Mesendoderm (in vitro differentiated cells): ENCODE data around the gene CD160.
A peak's percentile ranks its signal among the peaks of the same experiment; 100 is the strongest.

Source experiments
- DNase-seq: peaks from one replicate; pipeline ENCODE4 v3.0.0; 2013
- H2AK5ac ChIP-seq: 2 replicates; pipeline ENCODE4 v1.6.1; 2013; ENCODE audit warnings: low read length, inconsistent platforms
- H2BK120ac ChIP-seq: 2 replicates; pipeline ENCODE4 v1.6.1; 2013; ENCODE audit warnings: low read depth, mild to moderate bottlenecking, low read length, moderate library complexity, mixed read lengths
- H2BK15ac ChIP-seq: replicated peaks from 2 replicates; pipeline ENCODE4 v1.6.1; 2013; ENCODE audit warnings: low read depth, mild to moderate bottlenecking, moderate library complexity
- H2BK5ac ChIP-seq: 2 replicates; pipeline ENCODE4 v1.6.1; 2013; ENCODE audit warnings: low read length, inconsistent platforms
- H3K18ac ChIP-seq: 2 replicates; pipeline ENCODE4 v1.6.1; 2013; ENCODE audit warnings: mild to moderate bottlenecking, low read length, mixed read lengths
- H3K23ac ChIP-seq: one replicate; pipeline ENCODE4 v1.6.1; 2013; ENCODE audit warnings: low read length
- H3K27ac ChIP-seq: 2 replicates; pipeline ENCODE4 v1.5.1; 2013; ENCODE audit warnings: low read depth, mild to moderate bottlenecking, inconsistent platforms, low read length, moderate library complexity
- H3K27me3 ChIP-seq: 2 replicates; pipeline ENCODE4 v1.6.1; 2013; ENCODE audit warnings: low read length, control low read depth, mild to moderate bottlenecking, inconsistent platforms; ENCODE audit not compliant: insufficient read depth, poor library complexity
- H3K36me3 ChIP-seq: 2 replicates; pipeline ENCODE4 v1.6.1; 2013; ENCODE audit warnings: low read length, inconsistent platforms; ENCODE audit not compliant: control insufficient read depth, insufficient read depth
- H3K4ac ChIP-seq: one replicate; pipeline ENCODE4 v1.6.1; 2013; ENCODE audit warnings: low read depth, mild to moderate bottlenecking, low read length, moderate library complexity
- H3K4me1 ChIP-seq: 2 replicates; pipeline ENCODE4 v1.6.1; 2013; ENCODE audit warnings: low read depth, low read length, inconsistent platforms; ENCODE audit not compliant: control insufficient read depth
- H3K4me2 ChIP-seq: 2 replicates; pipeline ENCODE4 v1.6.1; 2013; ENCODE audit warnings: low read length
- H3K4me3 ChIP-seq: 2 replicates; pipeline ENCODE4 v1.5.1; 2013; ENCODE audit warnings: mild to moderate bottlenecking, low read length
- H3K56ac ChIP-seq: one replicate; pipeline ENCODE4 v1.6.1; 2013; ENCODE audit warnings: low read length
- H3K79me1 ChIP-seq: 2 replicates; pipeline ENCODE4 v1.6.1; 2013; ENCODE audit warnings: low read length, inconsistent platforms
- H3K79me2 ChIP-seq: 2 replicates; pipeline ENCODE4 v1.6.1; 2013; ENCODE audit warnings: mild to moderate bottlenecking, low read length; ENCODE audit not compliant: control insufficient read depth, insufficient read depth
- H3K9ac ChIP-seq: 2 replicates; pipeline ENCODE4 v1.6.1; 2013; ENCODE audit warnings: low read length, inconsistent platforms
- H4K5ac ChIP-seq: one replicate; pipeline ENCODE4 v1.6.1; 2013; ENCODE audit warnings: low read length
- H4K8ac ChIP-seq: one replicate; pipeline ENCODE4 v1.6.1; 2013; ENCODE audit warnings: low read depth, mild to moderate bottlenecking, control low read depth, low read length, moderate library complexity
- WGBS: extraction: QIAGEN DNeasy Blood & Tissue Kit; methylation state at CpG from one replicate; pipeline ENCODE4 v1.1.7; 2013; ENCODE audit warnings: low lambda C conversion rate, missing lambda C conversion rate; ENCODE audit not compliant: insufficient coverage; ENCODE audit errors: extremely low coverage; 5-methylcytosine and 5-hydroxymethylcytosine counted together

Gene CD160

DNA sequence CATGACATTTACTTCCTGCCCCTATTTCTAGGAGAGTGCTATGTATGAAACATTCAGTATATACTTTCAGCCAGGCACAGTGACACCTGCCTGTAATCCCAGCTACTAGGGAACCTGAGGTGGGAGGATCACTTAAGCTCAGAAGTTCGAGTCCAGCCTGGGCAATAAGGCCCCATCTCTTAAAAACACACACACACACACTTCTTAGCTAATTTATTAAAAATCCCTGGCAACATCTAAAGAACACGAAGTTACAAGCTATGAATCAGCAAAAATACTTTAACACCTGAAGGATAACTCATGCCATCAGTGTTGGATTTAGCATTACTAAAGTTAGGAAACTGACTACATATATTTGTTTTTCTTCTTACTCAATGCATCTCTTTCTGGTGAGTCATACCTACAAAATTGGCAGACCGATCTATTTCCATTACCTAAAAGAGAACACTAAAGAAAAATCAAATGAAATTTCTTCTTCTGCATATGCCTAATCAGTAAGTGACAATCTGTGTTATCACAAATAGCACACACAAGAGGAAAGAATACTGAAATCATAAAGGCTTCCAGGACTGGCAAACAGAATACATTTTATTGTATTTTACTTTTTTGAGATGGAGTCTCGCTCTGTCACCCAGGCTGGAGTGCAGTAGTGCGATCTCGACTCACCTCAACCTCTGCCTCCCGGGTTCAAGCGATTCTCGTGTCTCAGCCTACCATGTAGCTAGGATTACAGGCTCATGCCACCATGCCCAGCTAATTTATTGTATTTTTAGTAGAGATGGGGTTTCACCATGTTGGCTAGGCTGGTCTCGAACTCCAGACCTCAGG, 63.2 kb downstream of the CD160 start:
- Histone ChIP-seq H3K4me1 (peaks cover 5% of the 10 kb centered on the region), H4K5ac (no peak overlapping the region), H3K27ac (no peak overlapping the region), H3K4me2 (no peak overlapping the region), H3K27me3 (no peaks in the 10 kb centered on the region), H2BK5ac (no peak overlapping the region), H3K4me3 (no peak overlapping the region), H3K56ac (no peak overlapping the region), H3K4ac (no peak overlapping the region), H3K79me1 (no peaks in the 10 kb centered on the region), H2AK5ac (no peak overlapping the region), H3K36me3 (no peaks in the 10 kb centered on the region), H3K23ac (no peak overlapping the region), H2BK120ac (no peak overlapping the region), H3K9ac (no peak overlapping the region), H4K8ac (no peak overlapping the region), H3K18ac (no peak overlapping the region), H2BK15ac (no peak overlapping the region), H3K79me2 (no peaks in the 10 kb centered on the region)
- no peak for DNase-seq
- no CpG with 5 or more reads among the region's 10 CpGs for WGBS

DNA sequence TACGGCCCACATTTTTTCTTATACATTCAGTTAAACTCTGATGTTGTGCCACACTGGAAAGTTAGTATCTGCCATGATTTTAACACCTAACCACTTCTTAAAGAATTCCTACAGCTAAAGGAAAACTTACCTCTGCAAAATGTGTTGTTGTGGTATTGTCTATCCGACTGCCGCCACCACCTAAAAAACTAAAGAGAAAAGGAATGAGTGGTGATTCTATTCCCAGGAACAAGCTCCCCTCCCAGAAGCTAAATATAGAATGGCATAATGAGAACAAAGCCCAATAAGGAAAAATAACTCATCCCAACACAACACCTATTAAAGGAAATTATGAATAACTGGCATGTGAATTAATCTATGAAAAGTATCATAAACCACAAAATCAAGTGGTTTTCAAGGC, 65.1 kb downstream of the CD160 start:
- Histone ChIP-seq H4K5ac (no peak overlapping the region), H3K36me3 (no peaks in the 10 kb centered on the region), H3K23ac (no peak overlapping the region), H2AK5ac (no peak overlapping the region), H3K18ac (no peak overlapping the region), H3K4me3 (no peak overlapping the region), H3K56ac (no peak overlapping the region), H3K27me3 (no peaks in the 10 kb centered on the region), H3K79me1 (no peaks in the 10 kb centered on the region), H3K4me2 (no peak overlapping the region), H3K27ac (no peak overlapping the region), H3K4me1 (peaks cover 5% of the 10 kb centered on the region), H3K4ac (no peak overlapping the region), H4K8ac (no peak overlapping the region), H2BK15ac (no peak overlapping the region), H3K9ac (no peak overlapping the region), H2BK120ac (no peak overlapping the region), H3K79me2 (no peaks in the 10 kb centered on the region), H2BK5ac (no peak overlapping the region)
- WGBS = no CpG with 5 or more reads among the region's 3 CpGs
- DNase-seq = no peak

DNA sequence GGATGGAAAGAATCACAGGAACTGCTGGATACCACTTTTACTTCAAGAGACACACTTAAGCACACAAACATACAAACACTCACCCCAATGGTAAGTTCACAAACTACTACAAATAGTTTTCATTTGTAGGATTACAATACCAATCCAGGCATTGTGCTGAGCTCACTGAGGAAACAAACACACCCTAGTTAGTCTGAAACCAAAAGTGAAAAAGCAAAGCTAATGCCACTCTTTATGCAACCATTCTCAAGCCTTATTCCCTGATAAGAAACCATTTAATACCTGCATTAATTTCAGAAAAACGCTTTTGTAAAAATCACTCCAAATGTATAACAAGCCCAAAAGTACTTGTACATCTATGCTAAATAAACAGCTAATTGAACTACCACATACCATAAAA, 66.2 kb downstream of the CD160 start:
- no peaks in the 10 kb centered on the region for H3K27me3 ChIP-seq
- H3K18ac ChIP-seq = no peak overlapping the region
- H3K23ac ChIP-seq = no peak overlapping the region
- H3K79me2 ChIP-seq = no peaks in the 10 kb centered on the region
- H3K79me1 ChIP-seq = no peaks in the 10 kb centered on the region
- no peak overlapping the region for H2BK5ac ChIP-seq
- peaks cover 5% of the 10 kb centered on the region for H3K4me1 ChIP-seq
- no peak overlapping the region for H3K4ac ChIP-seq
- H2BK15ac ChIP-seq = no peak overlapping the region
- H3K56ac ChIP-seq = no peak overlapping the region
- peak overlapping the region; percentile 47 for H3K27ac ChIP-seq
- H2AK5ac ChIP-seq = no peak overlapping the region
- H4K8ac ChIP-seq = no peak overlapping the region
- DNase-seq = no peak
- H3K4me3 ChIP-seq = no peak overlapping the region
- no CpG with 5 or more reads among the region's 1 CpG for WGBS
- H2BK120ac ChIP-seq = no peak overlapping the region
- H3K4me2 ChIP-seq = no peak overlapping the region
- H4K5ac ChIP-seq = no peak overlapping the region
- H3K9ac ChIP-seq = no peak overlapping the region
- no peaks in the 10 kb centered on the region for H3K36me3 ChIP-seq

DNA sequence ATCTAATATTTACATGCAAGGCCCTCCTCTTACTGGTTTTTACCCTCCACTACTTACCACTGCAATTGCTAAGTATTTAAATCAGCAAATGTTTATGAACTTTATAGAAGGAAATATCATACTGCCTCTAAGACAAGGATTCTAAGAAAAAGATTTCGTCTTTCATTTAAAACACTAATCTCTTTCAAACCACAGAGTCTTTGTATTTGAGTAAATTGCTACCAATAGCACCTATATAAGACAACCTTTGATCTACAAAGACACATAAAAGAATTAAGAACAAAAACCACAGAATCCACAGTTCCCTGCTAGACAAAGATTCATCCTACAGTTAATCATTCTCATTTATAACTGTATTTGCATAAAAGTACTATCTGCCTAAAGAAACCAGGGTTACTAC, 67.0 kb downstream of the CD160 start:
- Histone ChIP-seq H3K79me2 (no peaks in the 10 kb centered on the region), H3K4me1 (peaks cover 5% of the 10 kb centered on the region), H3K9ac (no peak overlapping the region), H4K8ac (no peak overlapping the region), H3K4ac (no peak overlapping the region), H2BK120ac (no peak overlapping the region), H3K36me3 (no peaks in the 10 kb centered on the region), H3K56ac (no peak overlapping the region), H2AK5ac (no peak overlapping the region), H3K27ac (no peak overlapping the region), H3K27me3 (no peaks in the 10 kb centered on the region), H3K18ac (no peak overlapping the region), H3K4me3 (no peak overlapping the region), H2BK15ac (no peak overlapping the region), H3K4me2 (no peak overlapping the region), H4K5ac (no peak overlapping the region), H2BK5ac (no peak overlapping the region), H3K23ac (no peak overlapping the region), H3K79me1 (no peaks in the 10 kb centered on the region)
- DNase-seq = no peak
- no CpG with 5 or more reads among the region's 1 CpG for WGBS

DNA sequence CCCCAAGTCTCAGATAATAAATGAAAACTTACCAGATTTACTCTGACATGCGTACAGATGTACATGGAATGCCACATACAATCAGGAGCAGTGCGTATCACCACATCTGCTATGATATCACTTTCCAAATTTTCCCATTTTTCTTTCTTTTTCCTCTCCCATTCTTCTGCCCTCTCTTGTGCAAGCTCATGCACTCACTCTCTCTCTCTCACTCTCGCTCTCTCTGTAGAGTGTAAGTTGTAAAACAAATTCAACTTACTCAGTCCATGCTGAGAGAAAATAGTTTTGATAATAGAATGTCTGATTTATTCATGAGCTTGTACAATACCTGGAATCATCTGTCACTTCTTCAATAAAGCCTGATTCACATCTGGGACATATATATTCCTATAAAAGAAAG, 69.3 kb downstream of the CD160 start:
- no CpG with 5 or more reads among the region's 3 CpGs for WGBS
- no peak overlapping the region for H2BK15ac ChIP-seq
- H3K4me2 ChIP-seq = no peak overlapping the region
- H3K79me1 ChIP-seq = peaks cover 3% of the 10 kb centered on the region
- no peak overlapping the region for H4K8ac ChIP-seq
- no peak overlapping the region for H3K4ac ChIP-seq
- H3K23ac ChIP-seq = no peak overlapping the region
- no peak overlapping the region for H3K56ac ChIP-seq
- H3K36me3 ChIP-seq = no peaks in the 10 kb centered on the region
- no peaks in the 10 kb centered on the region for H3K79me2 ChIP-seq
- no peak overlapping the region for H3K18ac ChIP-seq
- H2AK5ac ChIP-seq = no peak overlapping the region
- DNase-seq = no peak
- H4K5ac ChIP-seq = no peak overlapping the region
- H2BK120ac ChIP-seq = no peak overlapping the region
- H3K9ac ChIP-seq = no peak overlapping the region
- no peak overlapping the region for H2BK5ac ChIP-seq
- no peak overlapping the region for H3K4me3 ChIP-seq
- H3K27ac ChIP-seq = no peak overlapping the region
- H3K27me3 ChIP-seq = no peaks in the 10 kb centered on the region
- H3K4me1 ChIP-seq = peaks cover 5% of the 10 kb centered on the region
